IPS DF 4.7 (cell line): ENCODE results near the gene SCAI.
A peak's percentile ranks its signal among the peaks of the same experiment; 100 is the strongest.
"Not testable (repeated sequence)": the region's sequence is repeated elsewhere in the genome, so short reads cannot be mapped to it uniquely, and the experiment has no call there.

Experiments used
- DNase-seq: peaks from one replicate; pipeline ENCODE4 v3.0.0-alpha.2; 2013; ENCODE audit warnings: low spot score; ENCODE audit errors: extremely low read depth

Gene SCAI

GRCh38 chr9:125143377-125144090, at the start of gene SCAI:
SCAI (minus strand) TSS chr9:125143528; CDS start chr9:125143437, 91 bp downstream.
- DNase-seq, result peak; percentile 91

- DNase-seq, result no peak
Observed at GRCh38 chr9:125190361-125190801, 47.1 kb upstream of the SCAI start.

GRCh38 chr9:125189361-125190289, 46.3 kb upstream of the SCAI start, which contains the start of gene PPP6C:
PPP6C (minus strand) TSS chr9:125189803; CDS start chr9:125189718, 85 bp downstream.
- DNase-seq, result peak; percentile 56

GRCh38 chr9:125189011-125189360, 45.7 kb upstream of the SCAI start:
- no peak for DNase-seq

GRCh38 chr9:125183561-125183960, 40.2 kb upstream of the SCAI start:
- no peak for DNase-seq

GRCh38 chr9:125183054-125183453, 39.7 kb upstream of the SCAI start:
- DNase-seq, result no peak

- not testable (repeated sequence) for DNase-seq
Observed at GRCh38 chr9:125181756-125182155, 38.4 kb upstream of the SCAI start.

DNA sequence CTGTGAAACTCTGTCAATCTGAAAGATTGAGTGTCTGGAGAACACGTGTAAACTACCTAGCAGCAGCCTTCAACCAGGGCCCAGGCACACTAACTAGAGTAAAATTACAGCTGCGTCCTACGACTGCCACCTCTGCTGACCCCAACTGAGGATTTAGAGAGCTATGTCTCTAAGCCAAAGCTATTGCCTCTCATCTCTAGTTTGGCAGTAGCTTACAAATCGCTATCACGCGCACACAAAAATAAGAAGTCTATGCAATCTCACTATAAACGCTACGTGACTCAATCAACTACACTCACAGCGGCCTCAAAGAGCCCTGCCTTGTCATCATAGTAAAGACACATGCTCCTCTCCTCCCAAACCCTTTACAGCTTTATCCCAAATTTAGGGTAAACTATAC, 37.5 kb upstream of the SCAI start:
- no peak for DNase-seq

DNA sequence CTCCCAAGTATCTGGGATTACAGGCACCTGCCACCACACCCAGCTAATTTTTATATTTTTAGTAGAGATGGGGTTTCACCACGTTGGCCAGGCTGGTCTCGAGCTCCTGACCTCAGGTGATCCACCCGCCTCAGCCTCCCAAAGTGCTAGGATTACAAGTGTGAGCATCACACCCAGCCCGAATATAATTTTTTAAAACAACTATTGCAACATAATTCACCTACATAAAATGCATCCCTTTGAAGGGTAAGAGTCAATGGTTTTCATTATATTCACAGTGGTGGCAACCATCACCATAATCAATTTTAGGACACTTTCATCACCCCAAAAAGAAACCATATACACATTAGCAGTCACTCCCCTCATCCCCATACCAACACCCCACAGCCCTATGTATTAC, 36.4 kb upstream of the SCAI start:
- DNase-seq, result not testable (repeated sequence)

DNA sequence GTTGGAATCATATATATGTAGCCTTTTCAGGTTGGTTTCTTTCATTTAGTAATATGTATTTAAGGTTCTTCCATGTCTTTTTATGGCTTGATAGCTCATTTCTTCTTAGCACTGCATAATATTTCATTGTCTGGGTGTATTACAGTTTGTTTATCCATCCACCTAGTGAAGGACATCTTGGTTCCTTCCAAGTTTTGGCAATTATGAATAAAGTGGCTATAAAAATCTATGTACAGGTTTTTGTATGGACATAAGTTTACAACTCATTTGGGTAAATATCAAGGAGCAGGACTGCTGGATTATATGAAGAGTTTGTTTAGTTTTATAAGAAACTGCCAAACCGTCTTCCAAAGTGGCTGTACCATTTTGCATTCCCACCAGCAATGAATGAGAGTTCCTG, 34.6 kb upstream of the SCAI start:
- no peak for DNase-seq

GRCh38 chr9:125176636-125177035, 33.3 kb upstream of the SCAI start:
- no peak for DNase-seq

- no peak for DNase-seq
Observed at GRCh38 chr9:125172031-125172755, 28.9 kb upstream of the SCAI start.

DNA sequence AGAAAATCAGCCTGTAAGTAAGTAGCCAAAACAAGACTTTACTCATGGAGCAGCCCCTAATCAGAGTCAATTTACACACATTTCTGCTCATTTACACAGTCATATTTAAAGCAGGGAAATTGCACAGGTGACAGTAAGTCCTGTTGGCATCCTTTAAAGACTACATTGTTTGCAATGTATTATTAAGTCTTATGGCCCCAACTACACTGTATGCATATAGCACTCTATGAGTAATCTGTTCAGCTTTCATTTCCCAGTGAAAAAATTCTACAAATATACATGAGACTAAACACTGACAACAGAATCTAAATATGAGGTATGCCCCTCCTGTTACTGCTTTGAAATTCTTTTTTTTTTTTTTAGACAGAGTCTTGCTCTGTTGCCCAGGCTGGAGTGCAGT, 26.6 kb upstream of the SCAI start:
- no peak for DNase-seq

DNA sequence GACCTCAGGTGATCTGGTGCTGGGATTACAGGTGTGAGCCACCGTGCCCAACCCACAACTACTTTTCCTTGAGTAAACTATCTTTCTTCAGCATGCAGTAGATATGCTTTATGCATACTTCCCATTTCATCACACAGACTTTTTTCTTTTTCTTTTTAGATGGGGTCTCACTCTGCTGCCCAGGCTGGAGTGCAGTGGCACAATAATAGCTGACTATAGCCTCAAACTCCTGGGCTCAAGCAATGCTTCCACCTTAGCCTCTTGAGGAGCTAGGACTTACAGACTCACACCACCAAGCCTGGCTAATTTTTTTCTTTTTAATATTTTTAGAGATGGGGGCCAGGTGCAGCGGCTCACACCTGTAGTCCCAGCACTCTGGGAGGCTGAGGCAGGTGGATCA, 23.4 kb upstream of the SCAI start:
- DNase-seq, result no peak

DNA sequence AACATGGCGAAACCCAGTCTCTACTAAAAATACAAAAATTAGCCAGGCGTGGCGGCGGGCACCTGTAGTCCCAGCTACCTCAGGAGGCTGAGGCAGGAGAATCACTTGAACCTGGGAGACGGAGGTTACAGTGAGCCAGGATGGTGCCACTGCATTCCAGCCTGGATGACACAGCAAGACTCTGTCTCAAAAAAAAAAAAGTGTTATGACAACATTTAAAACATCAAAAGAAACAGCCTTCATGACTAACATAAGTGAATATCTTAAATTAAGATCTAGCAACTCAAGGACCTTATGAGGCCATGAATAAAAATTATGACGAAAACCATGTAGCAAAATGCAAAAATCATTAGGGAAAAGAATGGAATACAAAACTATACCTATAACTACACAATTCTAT, 19.6 kb upstream of the SCAI start:
- not testable (repeated sequence) for DNase-seq

DNA sequence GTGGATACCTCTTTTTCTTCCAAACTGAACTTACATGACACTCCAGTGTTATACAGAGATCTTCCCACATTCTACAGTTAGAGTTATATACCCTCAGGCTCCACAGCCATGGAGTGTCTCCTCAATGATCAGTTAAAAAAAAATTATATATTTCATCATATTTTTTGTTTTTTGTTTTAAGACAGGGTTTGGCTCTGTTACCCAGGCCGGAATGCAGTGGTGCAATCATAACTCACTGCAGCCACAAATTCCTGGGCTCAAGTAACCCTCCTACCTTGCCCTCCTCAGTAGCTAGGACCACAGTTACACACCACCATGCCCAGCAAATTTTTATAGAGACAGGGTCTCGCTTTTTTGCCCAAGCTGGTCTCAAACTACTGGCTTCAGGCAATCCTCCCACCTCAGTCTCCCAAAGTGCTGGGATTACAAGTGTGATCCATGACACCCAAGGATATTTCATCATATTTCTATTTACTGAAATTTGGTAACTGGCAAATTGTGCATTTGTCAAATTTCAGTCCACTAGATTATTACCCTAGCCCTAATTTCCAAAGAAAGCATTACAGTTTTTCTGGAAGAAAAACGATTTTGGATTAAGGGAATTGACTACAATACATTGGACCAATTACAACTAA, 18.1 kb upstream of the SCAI start:
- no peak for DNase-seq

DNA sequence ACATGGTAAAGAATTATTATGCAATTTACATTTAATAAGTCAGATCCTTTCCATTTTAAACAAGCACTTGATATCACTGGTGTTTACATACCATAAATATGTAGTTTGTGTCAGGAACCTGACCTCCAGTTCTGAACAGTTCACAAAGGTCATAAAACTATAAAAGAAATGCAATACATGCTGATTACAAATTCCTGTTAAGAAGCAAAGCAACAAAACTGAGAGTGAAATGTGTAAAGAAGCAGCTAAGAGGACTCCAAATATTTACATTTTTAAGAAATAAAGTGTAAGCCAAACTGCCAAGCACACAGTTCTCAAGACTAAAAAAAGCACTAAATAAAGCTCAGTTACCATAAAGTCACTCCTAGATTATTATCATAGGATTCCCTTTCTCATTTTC, 17.4 kb upstream of the SCAI start:
- no peak for DNase-seq

DNA sequence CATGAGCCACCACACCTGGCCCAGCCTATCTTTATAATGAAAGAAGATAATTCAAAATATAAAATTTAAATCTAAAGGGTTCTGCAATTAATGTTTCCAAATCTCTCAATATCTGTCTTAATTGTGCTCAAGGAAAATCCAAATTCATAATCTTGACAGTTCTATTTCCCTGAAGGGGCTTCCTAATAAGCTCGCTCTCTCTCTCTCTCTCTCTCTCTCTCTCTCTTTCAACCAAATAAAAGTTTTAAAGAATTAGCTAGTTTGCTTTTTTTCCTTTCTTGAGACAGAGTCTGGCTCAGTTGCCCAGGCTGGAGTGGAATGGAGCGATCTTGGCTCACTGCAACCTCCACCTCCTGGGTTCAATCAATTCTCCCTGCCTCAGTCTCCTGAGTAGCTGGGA, 13.2 kb upstream of the SCAI start:
- no peak for DNase-seq

DNA sequence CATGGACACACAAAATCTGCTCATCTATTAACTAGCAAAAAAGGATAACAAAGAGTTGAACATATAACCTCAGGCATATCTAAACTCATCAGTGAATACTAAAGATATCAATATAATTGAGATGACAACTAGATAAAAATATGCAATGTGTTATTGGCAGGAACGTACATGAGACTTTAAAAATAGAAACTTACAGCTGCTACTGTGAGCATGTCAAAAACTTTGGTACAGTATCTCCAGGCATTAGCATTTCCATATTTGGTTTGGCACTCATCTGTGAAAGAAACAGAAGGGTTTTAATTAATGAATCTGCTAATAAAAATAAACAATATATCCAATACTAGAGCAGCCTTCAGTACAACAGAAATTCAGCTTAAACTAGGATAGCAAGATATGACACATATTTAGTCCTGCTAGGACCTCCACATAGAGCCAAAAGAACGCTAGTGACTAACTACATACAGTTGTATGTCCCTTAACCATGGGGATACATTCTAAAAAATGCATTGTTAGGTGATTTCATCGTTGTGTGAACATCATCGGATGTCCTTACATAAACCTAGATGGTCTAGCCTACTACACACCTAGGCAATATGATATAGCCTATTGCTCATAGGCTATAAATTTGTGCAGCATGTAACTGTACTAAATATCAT, 10.5 kb upstream of the SCAI start:
- DNase-seq, result no peak

DNA sequence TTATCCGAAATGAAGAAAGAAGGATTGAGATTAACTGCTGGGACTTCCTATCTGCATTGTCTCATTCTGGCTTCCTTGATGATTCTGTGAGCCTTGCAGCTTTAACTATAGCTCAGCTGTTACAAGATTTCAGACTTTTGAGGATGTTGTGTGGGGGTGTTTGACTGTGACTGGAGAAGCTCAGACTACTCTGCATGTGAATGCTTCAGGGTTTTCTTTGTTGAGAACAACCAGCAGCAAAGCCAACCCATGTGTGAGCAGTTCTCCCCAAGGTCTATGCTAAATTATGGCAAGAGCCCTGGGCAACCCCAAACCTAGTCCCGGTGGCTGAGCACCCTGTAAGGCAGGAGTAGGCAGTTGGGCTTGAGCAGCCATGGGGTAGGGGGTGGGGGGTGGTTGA, 8.4 kb upstream of the SCAI start:
- no peak for DNase-seq
